Endodermal cell (in vitro differentiated cells): ENCODE measurements around the gene TREX2. TPM values are rescaled to one million over a fixed set of nuclear protein-coding genes. Genes with fewer than 3 reads are reported as not detected.
A peak's percentile ranks its signal among the peaks of the same experiment; 100 is the strongest.

Experiments
- DNase-seq: peaks from one replicate; pipeline ENCODE4 v3.0.0-alpha.2; 2017
- H3K27ac ChIP-seq: 2 replicates; pipeline ENCODE4 v1.5.1; 2013; ENCODE audit warnings: mild to moderate bottlenecking, low read depth, low read length, moderate library complexity
- H3K27me3 ChIP-seq: 2 replicates; pipeline ENCODE4 v1.6.1; 2013; ENCODE audit warnings: mild to moderate bottlenecking, low read length, moderate library complexity; ENCODE audit not compliant: insufficient read depth, control insufficient read depth, poor library complexity, severe bottlenecking
- H3K36me3 ChIP-seq: 2 replicates; pipeline ENCODE4 v1.7.0; 2013; ENCODE audit warnings: mild to moderate bottlenecking, low read length, moderate library complexity; ENCODE audit not compliant: control insufficient read depth, insufficient read depth
- H3K4me1 ChIP-seq: one replicate; pipeline ENCODE4 v1.7.0; 2013; ENCODE audit warnings: low read length; ENCODE audit not compliant: control insufficient read depth, insufficient read depth
- H3K4me3 ChIP-seq: 2 replicates; pipeline ENCODE4 v1.5.1; 2013; ENCODE audit warnings: mild to moderate bottlenecking, low read length, moderate library complexity
- H3K9ac ChIP-seq: 2 replicates; pipeline ENCODE4 v1.6.1; 2013; ENCODE audit warnings: mild to moderate bottlenecking, low read length, moderate library complexity; ENCODE audit not compliant: poor library complexity, severe bottlenecking; ENCODE audit errors: extremely low read depth
- H3K9me3 ChIP-seq: 2 replicates; pipeline ENCODE4 v1.6.1; 2013; ENCODE audit warnings: mild to moderate bottlenecking, low read length, moderate library complexity; ENCODE audit not compliant: control insufficient read depth
- H3K27ac Mint-ChIP-seq: 2 replicates; pipeline ENCODE4 v1.8.0; 2020; ENCODE audit warnings: mixed read lengths
- H3K27me3 Mint-ChIP-seq: 2 replicates; pipeline ENCODE4 v1.8.0; 2021; ENCODE audit warnings: mild to moderate bottlenecking, mixed read lengths; ENCODE audit not compliant: insufficient read depth
- H3K36me3 Mint-ChIP-seq: 2 replicates; pipeline ENCODE4 v1.8.0; 2020; ENCODE audit warnings: low read depth, mixed read lengths
- H3K4me1 Mint-ChIP-seq: 2 replicates; pipeline ENCODE4 v1.8.0; 2020; ENCODE audit warnings: mixed read lengths
- H3K4me3 Mint-ChIP-seq: 2 replicates; pipeline ENCODE4 v1.8.0; 2020; ENCODE audit warnings: mild to moderate bottlenecking, moderate library complexity, mixed read lengths
- H3K9me3 Mint-ChIP-seq: 2 replicates; pipeline ENCODE4 v1.8.0; 2020; ENCODE audit warnings: mild to moderate bottlenecking, mixed read lengths
- CTCF ChIP-seq: fragments of 200-600 bp; sonication (generic); conservative IDR thresholded peaks from 2 replicates; pipeline ENCODE4 v1.5.0; 2021; ENCODE audit warnings: antibody characterized with exemption, mild to moderate bottlenecking
- WGBS, 2 experiments: methylation state at CpG; one replicate each; pipeline versions ENCODE4 v1.1.5 to v1.1.7; 2013; ENCODE audit warnings: missing lambda C conversion rate in 2 of 2, mixed read lengths in 1 of 2; ENCODE audit not compliant: insufficient coverage in 1 of 2, insufficient read length in 1 of 2; 5-methylcytosine and 5-hydroxymethylcytosine counted together
- total RNA-seq, 2 donors: library from RNA; stranded (reverse); fragmentation: NEBNext Ultra II Directional in 1 of 2; extraction: Animal tissue kit (Norgen Biotek cat#: 25700) in 1 of 2; gene quantifications; 2 replicates in 1 of 2; 3 replicates in 1 of 2; pipeline ENCODE4 v1.2.1, GENCODE V29; 2021

Gene TREX2
- total RNA-seq, 2 donors from 2014 or later = 0.35 to 0.70 TPM

- Histone ChIP-seq H3K9me3 (no peaks in the 10 kb centered on the region), H3K4me3 (no peak overlapping the region), H3K4me1 (no peaks in the 10 kb centered on the region), H3K27ac (no peak overlapping the region), H3K36me3 (no peaks in the 10 kb centered on the region), H3K27me3 (peaks cover 22% of the 10 kb centered on the region), H3K9ac (no peak overlapping the region)
- H3K4me3 Mint-ChIP-seq = no peak overlapping the region
- no peaks in the 10 kb centered on the region for H3K36me3 Mint-ChIP-seq
- no peak for DNase-seq
- peaks cover 73% of the 10 kb centered on the region for H3K9me3 Mint-ChIP-seq
- 91 to 100% methylated on average over 1 to 9 of the region's 9 CpGs for WGBS, 2 experiments
- peaks cover 17% of the 10 kb centered on the region for H3K27me3 Mint-ChIP-seq
- no peaks in the 10 kb centered on the region for H3K4me1 Mint-ChIP-seq
- no peak overlapping the region for H3K27ac Mint-ChIP-seq
- no peak for TF ChIP-seq CTCF
Measured at GRCh38 chrX:153414856-153415510, 30.9 kb downstream of the TREX2 start.

GRCh38 chrX:153413731-153414130 lies 32.1 kb downstream of the TREX2 start:
- Histone ChIP-seq H3K36me3 (no peaks in the 10 kb centered on the region), H3K4me1 (no peaks in the 10 kb centered on the region), H3K9ac (no peak overlapping the region), H3K27me3 (peaks cover 22% of the 10 kb centered on the region), H3K27ac (no peak overlapping the region), H3K9me3 (no peaks in the 10 kb centered on the region), H3K4me3 (no peak overlapping the region)
- Mint-ChIP-seq H3K4me1 (no peaks in the 10 kb centered on the region), H3K9me3 (peaks cover 72% of the 10 kb centered on the region), H3K27ac (no peak overlapping the region), H3K27me3 (peaks cover 19% of the 10 kb centered on the region), H3K4me3 (no peak overlapping the region), H3K36me3 (no peaks in the 10 kb centered on the region)
- no peak for DNase-seq
- TF ChIP-seq CTCF = no peak
- WGBS, 2 experiments = 83 to 100% methylated on average over 1 to 11 of the region's 11 CpGs

- Histone ChIP-seq H3K4me3 (no peak overlapping the region), H3K9me3 (no peaks in the 10 kb centered on the region), H3K36me3 (no peaks in the 10 kb centered on the region), H3K27me3 (peaks cover 22% of the 10 kb centered on the region), H3K27ac (no peak overlapping the region), H3K9ac (no peak overlapping the region), H3K4me1 (no peaks in the 10 kb centered on the region)
- Mint-ChIP-seq H3K9me3 (peaks cover 67% of the 10 kb centered on the region), H3K27me3 (peaks cover 19% of the 10 kb centered on the region), H3K36me3 (no peaks in the 10 kb centered on the region), H3K4me3 (no peak overlapping the region), H3K4me1 (no peaks in the 10 kb centered on the region), H3K27ac (no peak overlapping the region)
- peak; percentile 48 for TF ChIP-seq CTCF
- DNase-seq = no peak
- 84 to 93% methylated on average over 5 to 23 of the region's 23 CpGs for WGBS, 2 experiments
Measured at GRCh38 chrX:153412746-153413720, 32.8 kb downstream of the TREX2 start.
